ENCODE measurements around the gene SLC26A6.

Gene SLC26A6

DNA sequence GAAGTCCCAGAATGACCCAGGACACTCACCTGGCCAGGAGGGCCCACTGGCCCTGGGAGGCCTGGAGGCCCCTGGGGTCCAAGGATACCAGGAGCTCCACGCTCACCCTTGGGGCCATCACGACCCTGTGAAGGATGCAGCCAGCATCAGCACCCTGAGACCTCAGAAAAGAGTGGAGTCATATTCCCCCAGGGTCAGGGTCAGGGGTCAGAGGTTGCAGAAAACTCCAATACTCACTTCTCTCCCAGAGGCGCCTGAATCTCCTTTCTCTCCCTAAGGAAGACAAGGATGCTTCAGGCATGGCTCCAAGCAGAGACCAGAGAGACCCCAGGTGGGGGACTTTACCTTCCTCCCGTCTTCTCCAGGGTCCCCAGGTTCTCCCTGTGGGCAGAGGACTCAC lies 58.6 kb downstream of the SLC26A6 start:
- no peak overlapping the region for H3K27ac ChIP-seq

More for the DNA sequence above, 58.6 kb downstream of the SLC26A6 start:
- TF ChIP-seq, protein P1, sequence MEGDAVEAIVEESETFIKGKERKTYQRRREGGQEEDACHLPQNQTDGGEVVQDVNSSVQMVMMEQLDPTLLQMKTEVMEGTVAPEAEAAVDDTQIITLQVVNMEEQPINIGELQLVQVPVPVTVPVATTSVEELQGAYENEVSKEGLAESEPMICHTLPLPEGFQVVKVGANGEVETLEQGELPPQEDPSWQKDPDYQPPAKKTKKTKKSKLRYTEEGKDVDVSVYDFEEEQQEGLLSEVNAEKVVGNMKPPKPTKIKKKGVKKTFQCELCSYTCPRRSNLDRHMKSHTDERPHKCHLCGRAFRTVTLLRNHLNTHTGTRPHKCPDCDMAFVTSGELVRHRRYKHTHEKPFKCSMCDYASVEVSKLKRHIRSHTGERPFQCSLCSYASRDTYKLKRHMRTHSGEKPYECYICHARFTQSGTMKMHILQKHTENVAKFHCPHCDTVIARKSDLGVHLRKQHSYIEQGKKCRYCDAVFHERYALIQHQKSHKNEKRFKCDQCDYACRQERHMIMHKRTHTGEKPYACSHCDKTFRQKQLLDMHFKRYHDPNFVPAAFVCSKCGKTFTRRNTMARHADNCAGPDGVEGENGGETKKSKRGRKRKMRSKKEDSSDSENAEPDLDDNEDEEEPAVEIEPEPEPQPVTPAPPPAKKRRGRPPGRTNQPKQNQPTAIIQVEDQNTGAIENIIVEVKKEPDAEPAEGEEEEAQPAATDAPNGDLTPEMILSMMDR (conservative IDR thresholded peaks at IDR 0.05): no peak
- TF ChIP-seq ZFX (IDR thresholded peaks at IDR 0.05): no peak
